EL (cell line): Measurements from ENCODE around the gene CYSTM1.
"Not testable (repeated sequence)": the region's sequence is repeated elsewhere in the genome, so short reads cannot be mapped to it uniquely, and the experiment has no call there.

Experiments
- DNase-seq: peaks from one replicate; pipeline ENCODE4 v3.0.0-alpha.2; 2016

Gene CYSTM1

GRCh38 chr5:140151144-140152021 lies 23.6 kb upstream of the CYSTM1 start:
- DNase-seq = no peak

DNA sequence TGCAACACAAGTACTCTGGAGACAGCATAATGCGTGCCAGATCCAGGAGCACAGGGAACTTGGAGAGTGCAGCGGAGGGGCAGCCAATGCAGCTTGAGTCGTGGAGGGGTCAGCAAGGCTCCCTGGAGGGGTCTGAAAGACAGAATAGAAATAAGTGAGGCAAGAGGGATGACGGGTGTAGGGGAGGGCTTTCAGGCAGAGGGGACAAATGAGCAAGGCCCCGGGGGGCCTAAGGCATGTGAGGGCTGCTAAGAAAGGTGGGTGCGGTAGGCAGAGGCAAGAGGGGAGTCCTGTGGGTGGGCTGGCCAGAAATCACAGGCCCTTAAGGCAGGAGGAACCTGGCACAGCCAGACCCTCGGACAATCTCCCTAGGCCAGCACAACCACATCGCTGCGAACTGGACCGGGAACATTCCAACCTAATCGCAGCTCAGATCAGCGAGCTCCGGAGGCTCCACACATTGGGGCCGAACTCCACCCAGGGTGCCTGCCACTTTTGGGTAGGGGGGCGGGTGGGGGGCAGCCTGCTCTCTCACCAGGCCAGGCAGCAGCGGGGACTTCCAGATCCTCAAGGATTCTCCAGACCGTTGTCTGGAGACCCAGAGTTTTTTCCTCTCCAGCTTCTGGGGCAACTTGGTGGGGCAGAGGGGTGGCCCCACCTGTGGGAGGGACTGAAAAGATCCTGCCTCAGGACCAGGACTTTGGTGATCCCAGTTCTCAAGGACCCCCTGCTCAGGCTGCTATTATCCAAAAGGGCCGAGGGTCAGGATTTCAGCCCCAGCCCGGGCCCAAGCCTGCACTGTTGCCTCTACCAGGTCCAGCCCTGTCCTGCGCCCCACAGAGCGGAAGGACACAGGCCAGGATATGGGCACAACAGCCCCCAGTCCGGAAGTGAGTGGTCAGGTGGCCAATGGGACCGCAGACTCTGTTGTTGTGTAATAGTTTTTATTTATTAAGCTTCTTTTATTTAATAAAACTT lies 22.7 kb upstream of the CYSTM1 start:
- no peak for DNase-seq

DNA sequence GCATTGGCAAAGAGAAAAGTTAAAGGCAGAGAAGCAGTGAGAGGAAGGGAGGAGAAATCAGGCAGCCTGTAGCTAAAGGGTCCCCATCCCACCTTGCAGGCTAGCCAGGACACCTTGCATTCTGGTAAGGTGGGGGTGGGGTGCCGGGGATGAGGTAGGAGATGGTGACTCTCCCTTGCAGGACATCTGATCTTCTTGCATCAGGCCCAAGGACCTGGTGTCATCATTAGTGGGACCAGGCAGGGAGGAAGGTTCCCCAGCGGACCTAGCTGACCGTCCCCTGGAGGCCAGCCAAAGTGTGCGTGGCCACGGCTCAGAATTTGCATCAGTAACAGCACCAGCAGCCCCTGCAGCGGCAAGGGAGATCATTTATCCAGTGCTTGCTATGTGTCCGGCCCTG lies 21.7 kb upstream of the CYSTM1 start:
- no peak for DNase-seq

DNA sequence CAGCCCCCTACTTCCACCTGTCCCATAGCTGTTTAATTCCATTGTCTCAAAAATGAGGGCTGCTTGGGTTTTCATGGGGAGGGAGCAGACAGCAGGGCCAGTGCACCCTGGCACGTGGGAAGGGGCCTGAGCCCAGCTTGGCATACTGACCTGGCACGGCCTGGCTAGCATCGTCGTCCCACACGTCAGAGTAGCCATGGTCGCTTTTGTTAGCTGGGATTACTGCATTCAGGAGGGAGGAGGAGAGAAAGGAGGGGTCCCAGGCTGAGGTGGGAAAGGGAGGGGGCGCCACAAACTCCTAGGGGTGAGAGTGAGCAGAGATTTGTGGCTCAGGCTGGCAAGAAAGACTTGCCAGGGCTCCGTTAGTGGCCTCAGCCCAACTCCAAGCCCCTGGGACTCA lies 21.1 kb upstream of the CYSTM1 start:
- no peak for DNase-seq

- DNase-seq = not testable (repeated sequence)
Observed at GRCh38 chr5:140154710-140155381, 20.1 kb upstream of the CYSTM1 start.

GRCh38 chr5:140157032-140157781 lies 17.8 kb upstream of the CYSTM1 start:
- DNase-seq = peak; percentile 85

- DNase-seq = no peak
Observed at GRCh38 chr5:140159014-140159927, 15.7 kb upstream of the CYSTM1 start.

- DNase-seq = no peak
Observed at GRCh38 chr5:140162275-140162674, 12.7 kb upstream of the CYSTM1 start.

- DNase-seq = no peak
Observed at GRCh38 chr5:140162781-140163180, 12.2 kb upstream of the CYSTM1 start.

- no peak for DNase-seq
Observed at GRCh38 chr5:140165101-140165922, 9.7 kb upstream of the CYSTM1 start.

GRCh38 chr5:140165923-140166270 lies 9.1 kb upstream of the CYSTM1 start:
- no peak for DNase-seq

DNA sequence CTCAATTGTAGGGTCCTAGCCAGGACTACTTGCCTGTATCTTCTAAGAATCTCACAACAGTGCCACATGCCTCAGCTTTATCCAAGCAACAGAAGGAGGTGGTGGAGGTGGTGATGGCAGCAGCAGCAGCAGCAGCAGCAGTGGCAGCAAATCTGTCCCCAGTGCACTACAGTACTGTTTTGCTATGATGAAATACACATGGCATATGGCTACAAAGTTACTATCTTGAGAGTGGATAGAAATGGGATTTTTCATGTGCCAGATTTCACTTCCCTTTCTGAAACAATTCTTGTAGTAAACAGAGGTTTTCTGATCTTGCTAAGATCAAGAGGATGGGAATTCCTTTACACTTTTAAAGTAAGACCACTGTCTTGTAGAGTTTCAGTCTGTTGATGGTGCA lies 8.1 kb upstream of the CYSTM1 start:
- no peak for DNase-seq

DNA sequence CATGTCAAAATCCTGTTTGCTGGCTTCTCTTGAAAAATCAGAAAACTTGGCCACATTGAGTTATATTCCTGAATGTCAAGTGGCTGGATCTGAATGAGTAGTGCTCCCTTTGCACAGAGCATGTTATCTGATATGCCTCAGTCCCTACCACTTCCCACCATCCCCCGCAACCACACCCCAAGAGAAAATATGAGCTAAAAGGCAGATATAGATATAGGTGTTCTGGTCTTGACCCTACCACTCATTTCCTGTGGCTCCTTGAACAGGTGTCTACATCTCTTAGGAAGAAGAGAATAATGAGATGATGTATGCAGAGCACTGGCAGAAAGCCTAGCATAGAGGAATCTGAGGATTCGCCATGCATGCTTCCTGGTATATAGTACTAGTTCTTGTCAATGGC lies 6.6 kb upstream of the CYSTM1 start:
- no peak for DNase-seq

DNA sequence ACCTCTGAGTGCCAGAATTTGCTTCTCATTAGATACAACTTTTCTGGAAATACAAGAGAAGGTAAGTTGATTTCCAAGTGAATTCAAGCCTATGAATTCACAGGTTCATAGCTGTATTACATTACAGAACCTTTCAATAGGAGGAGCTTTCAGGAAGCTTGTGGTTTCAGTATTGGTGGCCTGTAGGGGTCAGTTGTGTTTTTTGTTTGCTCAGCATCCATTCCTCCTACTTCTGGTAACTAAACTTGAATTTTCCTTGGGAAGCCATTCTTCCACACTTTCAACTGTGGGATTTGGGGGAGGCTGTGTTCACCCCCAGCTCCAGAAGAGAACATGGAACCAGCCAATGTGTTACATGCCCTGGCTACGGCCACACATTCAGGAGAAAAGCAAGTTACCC lies 5.6 kb upstream of the CYSTM1 start:
- DNase-seq = no peak

GRCh38 chr5:140172483-140172882 lies 2.5 kb upstream of the CYSTM1 start:
- DNase-seq = no peak

GRCh38 chr5:140174014-140174413 lies 974 bp upstream of the CYSTM1 start:
- no peak for DNase-seq

DNA sequence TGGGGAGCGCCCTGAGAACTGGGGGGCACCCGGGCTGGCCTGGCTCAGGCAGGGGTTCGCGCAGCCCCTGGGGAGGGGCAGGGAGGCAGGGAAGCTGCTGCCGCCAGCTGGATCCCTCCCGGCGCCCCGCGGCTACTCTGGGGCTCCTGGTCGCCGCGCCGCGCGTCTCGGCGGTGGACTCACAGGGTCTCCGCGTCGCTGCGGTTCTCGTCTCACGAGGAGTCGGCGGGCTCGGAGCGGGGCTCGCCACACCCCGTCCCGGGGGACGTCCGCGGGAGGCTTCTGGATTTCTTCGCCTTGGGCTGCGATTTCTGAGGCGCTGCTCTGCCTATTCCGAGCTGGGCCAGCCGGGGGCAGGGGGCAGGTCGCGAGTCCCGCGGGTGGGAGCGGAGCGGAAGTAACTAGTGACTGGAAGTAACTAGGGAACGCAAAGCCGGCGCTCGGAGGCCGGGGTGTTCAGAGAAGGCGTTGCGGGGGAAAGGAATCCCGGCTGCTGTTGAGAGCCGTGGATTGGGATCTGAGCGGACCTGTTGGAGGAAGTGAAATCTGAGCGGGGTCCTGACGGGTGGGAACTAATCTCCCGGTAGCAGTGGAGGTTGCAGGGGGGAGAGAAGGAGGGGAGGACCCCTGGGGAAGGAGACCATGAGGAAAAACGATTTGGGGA lies 511 bp downstream of the CYSTM1 start:
- DNase-seq = peak; percentile 73

- DNase-seq = no peak
Observed at GRCh38 chr5:140176031-140176387, 1.0 kb downstream of the CYSTM1 start.

GRCh38 chr5:140178086-140178410 lies 3.1 kb downstream of the CYSTM1 start:
- no peak for DNase-seq

GRCh38 chr5:140178482-140179116 lies 3.6 kb downstream of the CYSTM1 start:
- DNase-seq = no peak
